GM19455 (cell line): Measurements from ENCODE around the gene B9D1.

Experiments used
- ATAC-seq: cut with Tn5 transposase; IDR thresholded peaks from one replicate; pipeline ENCODE4 v1.9.1; 2021; ENCODE audit not compliant: unreplicated experiment

The B9D1 gene

GRCh38 chr17:19322129-19322505, 40.4 kb downstream of the B9D1 start:
- ATAC-seq = no peak

DNA sequence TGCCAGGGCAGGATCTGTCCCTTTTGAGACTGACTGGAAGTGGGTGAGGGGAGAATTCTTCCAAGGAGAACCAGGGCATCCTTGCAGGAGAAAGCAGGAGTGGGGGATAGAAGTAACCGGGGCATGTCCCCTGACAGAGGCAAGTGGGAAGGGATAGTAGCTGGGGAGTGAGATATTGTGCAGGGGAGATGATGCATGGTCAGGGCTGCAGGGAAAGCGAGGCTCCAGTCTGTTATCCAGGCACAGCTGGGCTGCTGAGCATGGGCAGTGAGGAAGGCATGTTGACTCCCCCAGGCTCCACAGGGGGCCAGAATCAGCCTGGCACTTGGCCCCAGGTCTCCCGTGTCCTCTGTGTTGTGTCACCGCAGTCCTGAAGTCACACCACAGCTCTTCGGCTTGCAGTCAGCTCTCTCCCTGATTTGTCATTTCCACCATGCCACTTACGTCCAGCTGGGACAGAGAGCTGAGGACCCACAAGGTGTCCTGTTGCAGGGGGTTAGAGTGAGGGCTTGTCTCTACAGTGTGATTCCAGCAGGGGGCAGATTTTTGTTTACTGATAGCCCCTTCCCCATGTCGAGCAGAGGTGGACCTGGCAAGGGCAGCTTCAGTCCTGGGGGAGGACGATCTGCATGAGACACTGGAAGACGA, 40.9 kb downstream of the B9D1 start:
- no peak for ATAC-seq

DNA sequence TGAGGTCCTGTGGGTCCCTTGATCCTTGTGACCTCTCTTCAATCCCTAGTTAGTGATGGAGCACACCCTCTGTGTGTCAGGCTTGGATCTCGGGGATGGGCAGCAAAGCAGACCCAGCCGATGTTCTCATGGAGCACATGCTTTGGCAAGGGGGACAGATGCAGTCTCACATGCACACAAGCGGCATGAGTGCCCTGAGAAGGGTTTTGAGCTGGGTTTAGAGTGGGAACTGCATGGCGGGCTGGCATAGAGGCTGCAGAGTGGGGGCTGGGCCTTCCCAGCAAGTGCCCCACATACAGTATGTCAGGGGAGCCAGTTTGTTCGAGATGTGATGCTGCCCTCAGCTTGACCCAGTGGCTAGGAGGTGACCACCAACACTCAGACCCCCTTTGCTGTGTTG, 41.6 kb downstream of the B9D1 start:
- ATAC-seq = no peak

DNA sequence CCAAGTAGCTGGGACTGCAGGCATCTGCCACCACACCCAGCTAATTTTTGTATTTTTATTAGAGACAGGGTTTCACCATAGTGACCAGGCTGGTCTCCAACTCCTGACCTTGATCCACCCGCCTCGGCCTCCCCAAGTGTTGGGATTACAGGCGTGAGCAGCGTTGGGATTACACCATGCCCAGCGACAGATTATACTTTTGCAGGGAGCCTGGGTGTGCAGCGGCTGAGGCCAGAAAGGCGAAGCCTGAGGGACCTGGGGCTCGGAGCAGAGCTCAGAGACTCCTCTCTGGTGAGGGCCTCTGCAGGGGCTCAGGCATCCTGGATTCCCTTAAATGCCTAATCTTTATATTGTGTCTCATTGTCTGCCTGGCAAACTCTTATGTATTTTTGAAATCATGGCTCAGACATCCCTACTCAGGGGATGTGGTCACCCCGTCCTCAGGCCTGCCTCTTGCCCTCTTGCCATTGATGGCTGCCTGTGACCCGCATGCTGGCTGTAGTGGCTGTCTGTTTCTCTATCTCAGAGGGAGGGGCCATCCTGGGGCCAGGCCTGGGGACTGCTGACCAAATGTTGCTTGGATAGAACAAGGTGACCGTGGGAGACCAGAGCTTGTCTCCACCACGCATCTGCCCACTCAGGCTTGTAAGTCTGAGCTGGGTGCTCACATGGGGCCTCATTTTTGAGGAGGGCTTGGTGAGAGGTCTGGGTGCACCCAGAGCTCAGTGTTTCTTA, 42.6 kb downstream of the B9D1 start:
- no peak for ATAC-seq

GRCh38 chr17:19318611-19319010, 43.9 kb downstream of the B9D1 start:
- ATAC-seq = no peak

DNA sequence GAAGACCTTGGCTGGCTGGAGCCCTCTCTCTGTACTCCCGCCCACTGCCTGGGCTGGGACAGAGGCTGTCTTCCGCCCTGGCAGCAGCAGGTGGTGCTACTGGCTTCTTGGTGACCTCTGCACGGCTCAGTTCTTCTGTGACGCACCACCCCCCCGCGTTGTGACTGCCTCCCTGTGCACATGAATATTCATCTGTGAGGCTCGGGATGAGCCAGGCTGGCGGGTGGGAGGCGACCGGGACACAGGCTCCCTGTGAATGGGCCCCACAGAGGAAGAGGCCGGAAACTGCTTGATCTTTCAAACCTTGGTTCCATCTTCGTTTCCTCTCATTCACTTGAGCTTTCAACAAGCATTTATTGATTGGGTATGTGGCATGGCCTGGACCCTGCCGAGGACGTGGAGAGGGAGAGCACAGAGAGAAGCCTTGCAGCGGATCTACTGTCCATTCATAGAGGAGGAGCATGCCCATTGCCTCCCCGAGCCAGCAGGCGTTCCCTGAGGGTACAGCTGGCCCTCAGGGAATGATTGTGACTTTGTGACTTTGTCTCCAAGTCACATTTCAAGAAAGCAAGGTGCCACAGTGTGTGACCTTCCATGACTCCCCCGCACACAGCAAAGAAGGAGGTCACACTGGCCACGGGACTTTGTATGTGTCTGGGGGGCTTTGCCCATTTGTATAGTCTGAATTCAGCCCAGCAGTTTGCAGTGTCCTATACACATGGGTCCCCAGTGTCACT, 45.0 kb downstream of the B9D1 start:
- ATAC-seq = peak; percentile 68

GRCh38 chr17:19316761-19317358, 45.7 kb downstream of the B9D1 start:
- ATAC-seq = no peak

DNA sequence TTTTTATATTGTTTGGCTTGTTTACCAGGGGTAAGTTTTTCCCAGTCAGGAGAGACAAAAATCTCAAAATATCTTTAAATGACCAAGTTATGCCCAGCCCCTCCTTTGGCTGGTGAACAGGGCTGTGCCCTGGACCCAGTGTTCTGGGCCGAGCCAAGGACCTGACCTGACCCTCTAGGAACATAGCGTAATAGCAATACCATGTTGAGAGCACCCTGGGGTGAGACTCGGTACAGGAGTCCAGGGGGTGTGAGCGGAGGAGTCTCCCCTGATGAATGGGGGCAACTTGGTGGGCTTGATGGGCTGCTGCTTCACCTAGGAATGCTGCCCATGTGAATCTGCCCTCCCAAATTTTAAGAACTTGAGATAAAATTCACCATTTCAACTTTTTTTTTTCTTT, 47.4 kb downstream of the B9D1 start:
- no peak for ATAC-seq

- ATAC-seq = no peak
Measured at GRCh38 chr17:19313746-19314651, 48.5 kb downstream of the B9D1 start.

- no peak for ATAC-seq
Measured at GRCh38 chr17:19313066-19313745, 49.3 kb downstream of the B9D1 start.

- ATAC-seq = no peak
Measured at GRCh38 chr17:19312406-19312805, 50.1 kb downstream of the B9D1 start.

DNA sequence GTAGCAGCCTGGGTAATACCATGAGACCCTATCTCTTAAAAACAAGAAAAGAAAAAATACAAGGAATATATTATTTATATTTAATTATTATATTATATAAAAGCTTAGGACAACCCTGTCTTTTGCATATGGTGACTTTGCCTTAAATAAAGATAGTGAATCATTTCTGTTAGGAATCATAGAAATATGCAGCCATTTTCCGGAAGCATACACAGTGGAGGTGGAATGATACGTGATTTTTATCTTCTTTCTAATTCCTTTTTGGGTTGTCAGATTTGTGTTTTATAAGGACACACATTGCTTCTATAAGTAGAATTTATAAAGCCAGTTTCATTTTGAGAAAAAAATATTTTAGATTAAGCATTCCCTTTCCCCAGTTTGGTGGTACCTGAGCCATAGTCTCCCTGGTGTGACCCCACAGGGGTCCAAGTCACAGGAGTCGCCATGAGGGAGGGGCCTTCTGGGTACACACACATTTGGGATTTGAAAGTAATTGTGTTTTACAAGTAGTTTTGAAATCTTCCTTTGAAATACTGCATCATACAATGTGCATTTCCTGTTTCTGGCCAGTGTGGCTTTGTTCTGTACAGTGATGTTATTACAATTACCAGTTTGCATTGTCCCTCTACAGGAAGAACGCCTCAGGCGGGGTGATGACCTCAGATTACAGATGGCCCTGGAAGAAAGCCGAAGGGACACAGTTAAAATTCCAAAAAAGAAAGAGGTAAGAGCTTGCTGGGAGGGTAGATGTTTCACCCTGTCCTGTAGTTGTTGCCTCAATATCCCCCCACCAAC, 50.9 kb downstream of the B9D1 start:
- no peak for ATAC-seq

DNA sequence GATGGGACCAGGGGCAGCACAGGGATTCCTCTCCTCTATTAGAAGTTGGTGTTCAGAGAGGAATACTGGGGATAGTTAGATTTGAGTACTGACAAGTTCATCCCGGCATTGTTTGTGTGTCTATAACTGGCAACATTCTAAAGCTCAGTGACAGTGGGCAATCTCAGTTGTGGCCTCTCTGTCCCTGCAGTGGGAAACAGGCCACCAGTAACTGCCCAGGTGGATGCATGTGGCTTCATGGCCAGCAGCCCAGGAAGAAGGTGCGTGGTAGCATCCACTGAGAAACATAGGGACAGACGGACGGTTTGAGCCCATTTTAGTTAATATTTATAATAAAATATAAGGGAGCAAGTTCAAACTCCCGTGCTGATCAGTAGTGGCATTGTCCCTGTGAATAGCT, 51.5 kb downstream of the B9D1 start:
- no peak for ATAC-seq

DNA sequence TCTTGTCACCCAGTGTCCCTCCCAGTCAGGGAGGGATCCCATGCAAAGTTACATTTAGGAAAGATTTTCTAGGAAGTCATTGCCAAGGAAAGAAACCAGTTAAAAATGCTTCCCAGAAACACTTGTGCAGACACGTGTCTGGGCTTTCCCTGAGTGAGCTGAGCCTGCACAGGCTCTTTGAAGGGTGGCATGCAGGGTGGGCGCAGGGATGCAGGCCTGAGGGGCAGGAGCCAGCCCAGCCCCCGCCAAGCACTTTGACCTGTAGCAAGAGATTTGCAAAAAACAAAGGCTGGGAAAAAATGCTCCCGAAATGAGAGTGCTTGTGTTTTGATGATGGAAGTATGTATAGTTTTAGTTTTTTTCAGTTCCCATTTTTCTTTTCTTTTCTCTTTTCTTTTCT, 52.4 kb downstream of the B9D1 start:
- no peak for ATAC-seq

- ATAC-seq = no peak
Measured at GRCh38 chr17:19309701-19310100, 52.8 kb downstream of the B9D1 start.

DNA sequence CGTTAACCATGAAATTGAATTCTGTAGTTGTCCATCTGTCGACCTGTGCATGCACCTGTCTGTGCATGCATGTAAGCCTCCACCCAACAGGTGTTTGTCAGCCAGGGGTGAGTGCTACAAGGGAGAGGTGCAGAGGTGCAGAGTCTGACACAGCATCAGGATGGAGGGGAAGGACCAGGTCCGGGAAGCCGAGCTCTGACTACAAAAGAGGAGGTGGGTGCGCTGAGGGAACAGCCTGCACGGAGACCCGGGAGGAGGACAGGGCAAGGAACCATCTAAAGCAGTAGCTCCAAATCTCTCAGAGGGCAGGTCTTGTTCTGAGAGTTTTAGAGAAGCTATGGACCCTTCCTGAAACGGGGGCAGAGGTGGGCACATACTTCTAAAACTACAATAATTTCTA, 54.1 kb downstream of the B9D1 start:
- no peak for ATAC-seq

- no peak for ATAC-seq
Measured at GRCh38 chr17:19307521-19307920, 55.0 kb downstream of the B9D1 start.

GRCh38 chr17:19306160-19307111, 56.1 kb downstream of the B9D1 start:
- no peak for ATAC-seq
